Measurements from ENCODE around the gene NCOA5.

The NCOA5 gene

DNA sequence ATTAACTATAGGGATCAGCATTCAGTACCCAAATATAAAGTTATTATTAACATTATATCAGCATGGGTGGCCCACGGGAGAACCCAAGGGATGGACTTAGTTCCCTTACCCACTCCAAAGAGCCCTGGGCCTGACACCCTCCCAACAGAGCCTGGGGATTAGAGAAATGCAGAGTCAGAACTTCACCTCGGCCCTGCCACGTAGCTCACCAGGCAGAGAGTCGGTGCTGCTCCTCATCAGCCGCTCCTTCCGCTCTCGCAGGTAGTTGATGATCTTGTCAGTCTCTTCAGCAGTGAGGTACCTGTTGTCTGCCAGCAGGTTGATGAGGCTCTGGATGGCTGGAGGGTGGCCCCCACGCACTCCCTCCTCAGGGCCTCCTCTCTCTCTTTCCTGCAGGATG lies 26.6 kb downstream of the NCOA5 start:
- no peaks in the 10 kb centered on the region for H3K9me3 Mint-ChIP-seq
- peaks cover 63% of the 10 kb centered on the region for H3K4me1 Mint-ChIP-seq
- H3K4me3 Mint-ChIP-seq, result no peak overlapping the region
- H3K36me3 Mint-ChIP-seq, result peaks cover 55% of the 10 kb centered on the region
- H3K27ac Mint-ChIP-seq, result no peak overlapping the region
- H3K27me3 Mint-ChIP-seq, result peaks cover 6% of the 10 kb centered on the region

DNA sequence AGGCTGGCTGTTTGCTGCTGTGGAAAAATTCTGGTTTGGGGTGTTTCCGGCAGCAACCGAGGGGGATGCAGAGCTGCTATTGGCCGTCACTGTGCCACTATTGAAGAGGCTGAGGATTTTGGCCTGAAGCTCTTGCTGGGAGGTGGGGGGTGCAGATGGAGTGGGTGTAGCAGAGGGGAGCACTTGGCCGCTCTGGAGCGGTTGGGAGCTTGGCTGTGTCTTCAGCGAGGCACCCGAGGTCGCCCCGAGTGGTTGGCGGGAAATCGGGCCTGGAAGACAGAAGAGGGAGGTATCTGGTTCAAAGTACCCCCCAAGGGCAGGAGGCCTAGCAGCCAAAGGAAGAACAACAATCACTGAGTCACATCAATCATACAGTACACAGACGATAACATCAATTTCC lies 27.1 kb downstream of the NCOA5 start:
- Mint-ChIP-seq H3K36me3 (peaks cover 54% of the 10 kb centered on the region), H3K9me3 (no peaks in the 10 kb centered on the region), H3K27me3 (peaks cover 6% of the 10 kb centered on the region), H3K4me3 (no peak overlapping the region), H3K27ac (no peak overlapping the region), H3K4me1 (peaks cover 65% of the 10 kb centered on the region)

DNA sequence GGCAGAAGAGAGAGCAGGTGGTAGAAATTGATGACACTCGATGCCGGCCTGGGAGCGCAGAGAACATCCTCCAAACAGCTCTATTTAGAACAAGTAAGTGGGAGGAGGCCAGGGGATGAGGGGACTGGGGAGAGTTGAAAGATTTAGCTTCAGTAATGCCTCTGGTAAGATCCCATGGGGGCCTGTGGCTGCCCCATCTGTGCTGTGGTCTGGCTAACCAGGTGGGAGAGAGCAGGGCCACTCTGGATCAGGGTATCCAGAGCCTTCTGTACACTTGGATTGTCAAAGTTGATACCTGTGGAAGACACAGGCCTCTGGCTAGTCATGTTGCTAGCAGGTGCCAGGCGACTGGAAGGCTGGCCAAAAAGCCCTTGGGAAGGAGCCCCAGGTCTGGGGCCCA lies 27.6 kb downstream of the NCOA5 start:
- peaks cover 54% of the 10 kb centered on the region for H3K36me3 Mint-ChIP-seq
- peaks cover 6% of the 10 kb centered on the region for H3K27me3 Mint-ChIP-seq
- H3K27ac Mint-ChIP-seq, result no peak overlapping the region
- H3K9me3 Mint-ChIP-seq, result no peaks in the 10 kb centered on the region
- peaks cover 65% of the 10 kb centered on the region for H3K4me1 Mint-ChIP-seq
- H3K4me3 Mint-ChIP-seq, result no peak overlapping the region

DNA sequence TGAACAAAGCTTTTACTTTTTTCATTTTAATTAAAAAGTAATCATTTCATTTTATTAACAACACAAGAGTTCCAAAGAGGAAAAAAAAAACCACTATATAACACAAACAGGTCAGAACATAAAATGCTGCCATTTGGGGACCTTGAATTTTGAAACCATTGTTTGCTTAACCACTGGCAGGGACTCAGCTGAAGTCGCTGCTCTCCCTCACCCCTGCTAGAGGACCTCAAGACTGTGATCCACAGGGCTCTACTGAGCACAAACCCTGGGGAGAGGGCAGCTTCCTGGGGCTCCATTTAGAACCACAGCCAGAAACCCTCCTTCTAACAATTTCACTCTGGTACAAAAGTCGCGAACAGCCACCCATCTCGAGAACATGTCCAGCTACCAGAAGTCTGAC lies 28.8 kb downstream of the NCOA5 start:
- Mint-ChIP-seq H3K9me3 (no peaks in the 10 kb centered on the region), H3K4me3 (no peak overlapping the region), H3K4me1 (peaks cover 65% of the 10 kb centered on the region), H3K36me3 (peaks cover 51% of the 10 kb centered on the region), H3K27ac (no peak overlapping the region), H3K27me3 (peaks cover 13% of the 10 kb centered on the region)

DNA sequence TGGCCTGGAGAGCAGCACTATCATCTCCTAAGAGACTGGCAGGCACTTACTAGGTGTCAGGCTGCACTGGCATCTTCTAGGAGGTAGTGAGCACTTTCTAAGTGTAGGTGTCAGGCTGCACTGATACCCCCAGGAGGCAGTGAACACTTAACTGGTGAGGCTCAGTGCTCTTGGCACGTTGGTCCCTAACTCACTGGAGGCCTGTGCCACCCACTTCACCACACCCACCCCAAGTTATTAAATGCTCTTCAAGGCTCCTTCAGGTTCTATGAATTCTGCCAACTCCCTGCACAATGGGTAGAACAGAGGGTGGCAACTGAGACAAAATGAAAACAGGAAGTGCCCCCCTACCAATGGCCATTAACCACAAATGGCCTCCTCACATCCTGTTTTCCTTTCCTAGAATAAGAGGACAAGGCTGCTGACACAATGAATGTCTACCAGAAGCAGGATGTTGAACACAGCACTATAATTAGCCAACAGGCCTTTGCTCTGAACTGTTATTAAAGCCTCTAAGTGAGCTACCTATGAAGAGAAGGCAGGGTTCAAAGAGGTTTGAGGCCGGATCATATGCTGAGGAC lies 29.4 kb downstream of the NCOA5 start:
- peaks cover 14% of the 10 kb centered on the region for H3K27me3 Mint-ChIP-seq
- H3K27ac Mint-ChIP-seq, result no peak overlapping the region
- H3K36me3 Mint-ChIP-seq, result peaks cover 47% of the 10 kb centered on the region
- H3K9me3 Mint-ChIP-seq, result no peaks in the 10 kb centered on the region
- H3K4me1 Mint-ChIP-seq, result peaks cover 65% of the 10 kb centered on the region
- H3K4me3 Mint-ChIP-seq, result peak overlapping the region; percentile 47

DNA sequence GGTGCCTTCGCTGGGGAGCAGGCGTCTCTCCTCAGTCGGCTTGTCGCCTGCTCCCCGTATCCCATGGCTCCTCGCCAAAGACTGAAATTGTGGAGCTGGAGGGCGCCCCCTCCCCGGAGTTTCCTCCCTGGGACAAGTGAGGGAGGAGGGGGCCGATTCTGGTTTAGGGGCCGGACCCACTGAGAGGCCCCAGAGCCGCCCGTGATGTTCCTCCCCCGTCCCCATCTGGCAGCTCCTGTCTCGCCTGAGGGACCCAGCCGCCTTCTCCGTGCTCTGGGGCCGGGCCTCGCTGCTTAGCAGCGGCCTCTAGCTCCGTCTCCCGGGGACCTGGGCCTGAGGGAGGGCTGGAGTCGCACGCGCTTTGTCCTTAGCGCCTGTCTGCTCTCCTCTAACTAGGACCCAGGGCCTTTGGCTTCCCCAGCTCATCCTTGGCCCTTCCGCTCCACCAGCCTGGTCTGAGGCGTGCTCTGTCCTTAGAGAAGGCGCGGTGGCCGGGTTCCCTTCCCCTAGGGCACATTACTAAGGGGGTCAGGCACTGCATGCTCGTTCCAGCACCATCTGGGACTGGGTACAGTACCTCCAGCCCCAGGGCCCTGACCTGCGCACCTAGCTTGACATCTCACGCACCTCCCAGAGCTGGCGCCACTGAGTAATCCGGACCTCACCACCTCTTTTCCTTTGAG lies 31.0 kb downstream of the NCOA5 start:
- peaks cover 14% of the 10 kb centered on the region for H3K27me3 Mint-ChIP-seq
- peaks cover 52% of the 10 kb centered on the region for H3K4me1 Mint-ChIP-seq
- H3K27ac Mint-ChIP-seq, result peak overlapping the region; percentile 11
- peak overlapping the region; percentile 68 for H3K4me3 Mint-ChIP-seq
- H3K9me3 Mint-ChIP-seq, result no peaks in the 10 kb centered on the region
- H3K36me3 Mint-ChIP-seq, result peaks cover 32% of the 10 kb centered on the region

DNA sequence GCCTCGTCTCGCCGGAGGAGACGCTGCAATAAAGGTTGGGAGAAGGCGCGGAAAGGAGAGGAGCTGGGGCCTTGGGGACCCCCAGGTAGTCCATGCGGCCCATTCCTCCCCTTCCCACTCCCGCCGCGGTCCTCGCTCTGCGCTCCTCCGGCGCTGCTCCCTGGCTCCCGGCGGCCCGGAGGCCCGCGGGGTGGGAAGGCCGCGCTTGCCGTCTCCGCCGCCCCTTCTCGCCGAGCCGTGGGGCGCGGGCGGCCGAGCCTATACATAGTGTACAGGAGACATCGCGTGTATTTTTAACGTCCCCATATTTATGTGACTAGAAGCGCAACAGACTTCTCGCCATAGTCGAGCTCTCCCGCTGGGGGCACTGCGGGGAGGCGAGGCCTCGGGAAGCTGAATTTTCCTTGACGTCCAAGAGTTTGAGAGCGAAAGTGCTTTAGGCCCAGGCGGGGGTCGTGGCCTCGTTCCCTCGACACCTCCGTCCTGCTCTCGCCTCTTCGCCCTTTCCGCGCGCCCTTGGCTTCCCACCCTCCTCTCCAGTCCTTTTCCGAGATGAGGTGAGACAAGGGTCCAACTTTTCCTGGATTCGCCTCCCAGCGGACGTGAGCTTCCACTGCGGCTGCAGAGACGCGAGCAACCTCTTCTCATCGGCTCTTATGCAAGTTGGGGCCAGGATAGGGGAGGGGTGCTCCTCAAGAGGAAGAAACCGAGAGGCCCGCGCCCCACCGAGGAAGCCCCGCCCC lies 31.7 kb downstream of the NCOA5 start:
- H3K4me1 Mint-ChIP-seq, result peaks cover 46% of the 10 kb centered on the region
- peaks cover 26% of the 10 kb centered on the region for H3K36me3 Mint-ChIP-seq
- H3K27me3 Mint-ChIP-seq, result peaks cover 14% of the 10 kb centered on the region
- H3K9me3 Mint-ChIP-seq, result no peaks in the 10 kb centered on the region
- no peak overlapping the region for H3K27ac Mint-ChIP-seq
- H3K4me3 Mint-ChIP-seq, result peak overlapping the region; percentile 57

DNA sequence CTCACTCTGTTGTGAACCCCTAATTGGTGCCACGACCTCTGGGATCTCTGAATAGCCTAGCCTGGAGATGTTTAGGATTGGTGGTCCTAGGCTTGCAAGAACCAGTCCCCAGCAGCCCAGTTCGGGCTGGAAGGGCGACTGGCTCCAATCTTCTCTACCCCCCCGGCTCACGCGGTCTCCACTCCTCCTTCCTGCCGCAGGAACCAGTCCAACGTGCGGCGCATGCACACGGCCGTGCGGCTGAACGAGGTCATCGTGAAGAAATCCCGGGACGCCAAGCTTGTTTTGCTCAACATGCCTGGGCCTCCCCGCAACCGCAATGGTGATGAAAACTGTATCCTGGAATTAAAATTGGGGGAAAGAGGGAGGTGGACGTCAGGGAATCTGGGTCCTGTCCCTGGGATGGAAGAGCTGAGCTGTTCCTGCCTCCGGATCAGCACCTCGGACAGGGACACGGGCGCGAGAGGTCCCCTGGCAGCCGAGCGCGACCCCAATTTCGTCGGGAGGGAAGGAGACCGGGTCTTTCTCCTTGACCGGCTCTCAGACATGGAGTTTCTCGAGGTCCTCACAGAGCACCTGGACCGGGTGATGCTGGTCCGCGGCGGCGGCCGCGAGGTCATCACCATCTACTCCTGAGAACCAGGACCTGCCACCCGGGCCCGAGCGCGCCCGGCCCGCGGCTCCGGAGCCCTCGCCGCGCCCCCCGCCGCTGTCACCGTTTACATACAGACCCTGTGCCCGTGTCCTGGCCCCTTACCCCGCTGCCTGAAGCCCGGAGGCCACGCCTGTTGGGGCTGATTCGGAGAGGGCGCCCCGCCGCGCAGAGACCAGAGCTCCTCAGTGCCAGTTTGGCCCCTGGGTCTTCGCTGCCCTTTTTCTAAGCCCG lies 32.5 kb downstream of the NCOA5 start:
- peaks cover 40% of the 10 kb centered on the region for H3K4me1 Mint-ChIP-seq
- H3K9me3 Mint-ChIP-seq, result no peaks in the 10 kb centered on the region
- H3K27ac Mint-ChIP-seq, result no peak overlapping the region
- H3K4me3 Mint-ChIP-seq, result no peak overlapping the region
- peaks cover 19% of the 10 kb centered on the region for H3K36me3 Mint-ChIP-seq
- peaks cover 14% of the 10 kb centered on the region for H3K27me3 Mint-ChIP-seq

DNA sequence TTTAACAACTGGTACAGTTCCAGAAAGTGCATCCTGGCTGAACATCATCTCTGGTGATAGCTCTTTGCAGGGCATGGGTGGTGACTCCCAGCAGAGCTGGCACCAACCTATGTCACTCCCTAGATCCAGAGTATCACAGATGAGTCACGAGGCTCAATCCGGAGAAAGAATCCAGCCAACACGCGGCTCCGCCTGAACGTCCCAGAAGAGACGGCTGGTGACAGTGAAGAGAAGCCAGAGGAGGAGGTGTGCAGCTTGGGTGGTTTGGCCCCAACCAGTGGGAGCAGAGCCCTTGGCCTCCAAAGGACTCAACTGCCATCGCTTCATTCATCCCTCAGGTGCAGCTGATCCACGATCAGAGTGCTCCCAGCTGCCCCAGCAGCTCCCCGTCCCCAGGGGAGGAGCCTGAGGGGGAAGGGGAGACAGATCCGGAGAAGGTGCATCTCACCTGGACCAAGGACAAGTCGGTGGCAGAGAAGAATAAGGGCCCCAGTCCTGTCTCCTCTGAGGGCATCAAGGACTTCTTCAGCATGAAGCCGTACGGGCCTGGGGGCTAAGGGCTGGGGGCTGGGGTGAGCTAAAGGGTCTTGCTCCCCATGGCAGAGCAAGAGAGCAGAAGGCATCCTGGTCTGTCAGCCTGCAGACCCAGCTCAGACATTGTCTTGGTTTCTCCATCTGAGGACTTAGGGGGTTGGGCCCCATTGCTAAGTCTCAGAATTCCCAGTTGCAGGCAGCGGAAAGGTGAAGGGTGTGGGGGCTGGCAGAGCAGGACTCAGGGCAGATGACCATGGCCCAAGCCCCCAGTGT lies 33.5 kb downstream of the NCOA5 start:
- Mint-ChIP-seq H3K36me3 (peaks cover 11% of the 10 kb centered on the region), H3K4me1 (peaks cover 30% of the 10 kb centered on the region), H3K4me3 (no peak overlapping the region), H3K9me3 (no peaks in the 10 kb centered on the region), H3K27me3 (peaks cover 14% of the 10 kb centered on the region), H3K27ac (no peak overlapping the region)

DNA sequence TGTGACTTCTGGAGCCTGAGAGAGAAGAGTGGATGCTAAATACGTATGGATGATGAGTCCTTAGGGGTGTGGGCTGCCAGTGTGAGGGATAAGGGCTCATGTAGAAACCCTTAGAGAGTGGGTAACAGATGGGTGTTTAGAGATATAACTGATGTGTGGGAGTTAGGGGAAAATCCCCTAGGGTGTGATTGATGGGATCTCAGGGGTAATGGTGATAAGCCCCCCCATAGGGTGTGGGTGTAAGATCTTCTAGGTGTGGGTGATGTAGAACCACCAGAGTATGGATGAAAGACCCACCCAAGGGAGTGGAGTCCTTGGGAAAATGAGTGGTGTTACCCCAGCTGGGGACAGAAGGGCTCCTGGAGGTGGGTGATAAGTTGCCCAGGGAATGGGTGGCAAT lies 34.5 kb downstream of the NCOA5 start:
- Mint-ChIP-seq H3K4me1 (peaks cover 21% of the 10 kb centered on the region), H3K27ac (no peak overlapping the region), H3K27me3 (peaks cover 14% of the 10 kb centered on the region), H3K9me3 (no peaks in the 10 kb centered on the region), H3K36me3 (peaks cover 5% of the 10 kb centered on the region), H3K4me3 (no peak overlapping the region)

DNA sequence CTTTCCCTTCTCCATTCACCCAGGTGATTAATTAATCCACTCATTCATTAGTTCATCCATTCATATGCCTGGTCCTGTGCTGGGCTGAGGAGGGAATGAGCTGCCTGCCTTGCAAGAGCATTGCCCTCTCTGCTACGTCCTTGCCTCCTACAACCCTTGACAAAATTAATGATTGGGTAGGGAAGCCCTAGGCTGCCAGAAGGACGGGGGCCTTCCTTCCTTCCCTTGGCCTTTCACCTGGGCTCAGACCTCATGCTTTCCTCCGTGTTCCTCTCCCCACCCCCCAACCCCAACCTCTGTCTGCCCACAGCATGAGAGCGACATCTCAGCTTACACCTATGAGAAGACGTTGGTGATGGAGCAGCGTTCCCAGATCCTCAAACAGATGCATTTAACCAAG lies 35.2 kb downstream of the NCOA5 start:
- Mint-ChIP-seq H3K27ac (no peak overlapping the region), H3K36me3 (no peaks in the 10 kb centered on the region), H3K4me1 (peaks cover 14% of the 10 kb centered on the region), H3K4me3 (no peak overlapping the region), H3K27me3 (peaks cover 13% of the 10 kb centered on the region), H3K9me3 (no peaks in the 10 kb centered on the region)

DNA sequence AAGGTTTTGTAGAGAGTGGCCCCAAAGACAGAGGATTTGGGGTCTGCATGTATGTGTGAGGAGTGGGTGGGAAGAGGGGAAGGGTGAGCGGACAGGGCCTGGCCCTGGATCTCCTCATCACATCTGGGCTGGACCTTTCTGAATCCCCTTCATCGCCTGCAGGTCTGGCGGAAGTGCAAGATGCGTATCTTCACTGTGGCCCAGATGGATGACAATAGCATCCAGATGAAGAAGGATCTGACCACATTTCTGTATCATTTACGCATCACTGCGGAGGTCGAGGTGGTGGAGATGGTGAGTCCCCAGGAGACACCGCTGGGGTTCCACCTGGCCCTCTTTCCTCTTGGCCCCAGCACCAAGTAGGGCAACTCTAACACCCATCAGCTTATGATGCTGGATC lies 36.3 kb downstream of the NCOA5 start:
- H3K4me1 Mint-ChIP-seq, result peaks cover 5% of the 10 kb centered on the region
- H3K36me3 Mint-ChIP-seq, result no peaks in the 10 kb centered on the region
- H3K27ac Mint-ChIP-seq, result no peak overlapping the region
- peaks cover 8% of the 10 kb centered on the region for H3K27me3 Mint-ChIP-seq
- no peaks in the 10 kb centered on the region for H3K9me3 Mint-ChIP-seq
- H3K4me3 Mint-ChIP-seq, result no peak overlapping the region

DNA sequence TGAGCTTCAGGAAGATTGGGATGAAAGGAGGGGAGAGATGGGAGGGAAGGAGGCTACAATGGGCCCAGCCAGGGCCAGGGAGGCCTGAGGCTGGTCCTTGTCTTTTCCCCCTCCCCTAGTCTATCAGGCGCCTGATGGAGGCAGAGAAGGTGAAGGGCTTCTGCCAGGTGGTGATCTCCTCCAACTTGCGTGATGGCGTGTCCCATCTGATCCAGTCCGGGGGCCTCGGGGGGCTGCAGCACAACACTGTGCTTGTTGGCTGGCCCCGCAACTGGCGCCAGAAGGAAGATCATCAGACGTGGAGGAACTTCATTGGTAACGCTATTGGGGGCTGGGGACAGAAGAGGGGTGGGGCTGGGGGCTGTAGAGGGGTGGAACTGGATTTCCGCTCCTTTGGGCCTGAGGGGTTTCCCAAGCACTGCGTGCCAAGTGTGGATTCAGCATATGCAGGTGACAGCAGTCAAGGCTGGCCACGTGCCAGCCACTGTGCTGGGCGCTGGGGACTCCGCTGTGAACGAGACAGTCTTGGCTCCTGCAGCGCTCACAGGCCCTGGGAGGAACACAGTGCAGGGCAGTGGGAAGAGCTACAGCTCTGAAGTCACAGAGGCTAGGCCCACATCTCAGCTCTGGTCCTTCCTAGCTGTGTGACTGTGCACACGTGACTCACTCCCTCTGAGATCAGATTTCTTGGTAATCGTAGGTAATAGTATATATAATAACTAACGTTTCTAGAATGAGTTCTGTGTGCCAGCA lies 38.0 kb downstream of the NCOA5 start:
- no peaks in the 10 kb centered on the region for H3K4me1 Mint-ChIP-seq

DNA sequence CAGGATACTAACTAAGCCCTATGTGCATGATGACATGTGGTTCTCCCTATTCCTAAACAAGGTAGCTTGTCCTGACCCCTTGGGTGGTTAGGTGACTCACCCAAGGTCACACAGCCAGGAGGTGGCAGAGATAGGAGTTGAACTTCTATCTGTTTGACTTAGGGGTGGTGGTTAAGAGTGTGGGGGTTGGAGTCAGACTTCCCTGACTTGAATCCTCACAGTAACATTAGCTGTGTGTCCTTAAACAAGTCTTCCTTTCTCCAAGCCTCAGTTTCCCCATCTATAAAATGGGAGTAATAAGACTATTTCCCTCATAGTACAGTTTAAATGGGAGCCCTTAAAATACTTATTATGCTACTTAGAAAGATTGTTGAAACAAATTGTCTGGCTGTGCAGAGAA lies 38.9 kb downstream of the NCOA5 start:
- Mint-ChIP-seq H3K27me3 (peaks cover 8% of the 10 kb centered on the region), H3K9me3 (no peaks in the 10 kb centered on the region), H3K4me3 (no peak overlapping the region), H3K36me3 (no peaks in the 10 kb centered on the region), H3K27ac (no peak overlapping the region), H3K4me1 (no peaks in the 10 kb centered on the region)

More for the DNA sequence above, 38.0 kb downstream of the NCOA5 start:
- H3K4me3 Mint-ChIP-seq, result no peak overlapping the region
- H3K27me3 Mint-ChIP-seq, result peaks cover 5% of the 10 kb centered on the region
- no peaks in the 10 kb centered on the region for H3K36me3 Mint-ChIP-seq
- no peak overlapping the region for H3K27ac Mint-ChIP-seq
- no peaks in the 10 kb centered on the region for H3K9me3 Mint-ChIP-seq
